Kidney epithelial cell (primary cell): ENCODE data around the gene BCLAF1. TPM values are rescaled to one million over a fixed set of nuclear protein-coding genes. Genes with fewer than 3 reads are reported as not detected.

Source experiments
- DNase-seq: peaks from one replicate; pipeline ENCODE4 v3.0.0-alpha.2; 2010; ENCODE audit warnings: low read depth
- H3K27me3 ChIP-seq: 2 replicates; pipeline ENCODE4 v1.6.0; 2011; ENCODE audit warnings: low read length; ENCODE audit not compliant: control insufficient read depth, insufficient read depth
- H3K36me3 ChIP-seq: 2 replicates; pipeline ENCODE4 v1.5.1; 2011; ENCODE audit warnings: low read length; ENCODE audit not compliant: control insufficient read depth, insufficient read depth
- H3K4me3 ChIP-seq: 2 replicates; pipeline ENCODE4 v1.5.1; 2011; ENCODE audit warnings: low read depth, mild to moderate bottlenecking, control low read depth, low read length
- total RNA-seq: library from RNA; depleted of rRNA; stranded (reverse); fragments of >200 nt; gene quantifications from 2 replicates; pipeline ENCODE4 v1.2.3, GENCODE V29; 2015
- TF ChIP-seq, protein P1 (sequence below): IDR thresholded peaks from 2 replicates; pipeline ENCODE4 v1.5.1; 2011; ENCODE audit warnings: mild to moderate bottlenecking, moderate library complexity, low read length, control low read depth, inconsistent platforms; ENCODE audit not compliant: insufficient read depth, poor library complexity, severe bottlenecking

BCLAF1 gene, protein sequence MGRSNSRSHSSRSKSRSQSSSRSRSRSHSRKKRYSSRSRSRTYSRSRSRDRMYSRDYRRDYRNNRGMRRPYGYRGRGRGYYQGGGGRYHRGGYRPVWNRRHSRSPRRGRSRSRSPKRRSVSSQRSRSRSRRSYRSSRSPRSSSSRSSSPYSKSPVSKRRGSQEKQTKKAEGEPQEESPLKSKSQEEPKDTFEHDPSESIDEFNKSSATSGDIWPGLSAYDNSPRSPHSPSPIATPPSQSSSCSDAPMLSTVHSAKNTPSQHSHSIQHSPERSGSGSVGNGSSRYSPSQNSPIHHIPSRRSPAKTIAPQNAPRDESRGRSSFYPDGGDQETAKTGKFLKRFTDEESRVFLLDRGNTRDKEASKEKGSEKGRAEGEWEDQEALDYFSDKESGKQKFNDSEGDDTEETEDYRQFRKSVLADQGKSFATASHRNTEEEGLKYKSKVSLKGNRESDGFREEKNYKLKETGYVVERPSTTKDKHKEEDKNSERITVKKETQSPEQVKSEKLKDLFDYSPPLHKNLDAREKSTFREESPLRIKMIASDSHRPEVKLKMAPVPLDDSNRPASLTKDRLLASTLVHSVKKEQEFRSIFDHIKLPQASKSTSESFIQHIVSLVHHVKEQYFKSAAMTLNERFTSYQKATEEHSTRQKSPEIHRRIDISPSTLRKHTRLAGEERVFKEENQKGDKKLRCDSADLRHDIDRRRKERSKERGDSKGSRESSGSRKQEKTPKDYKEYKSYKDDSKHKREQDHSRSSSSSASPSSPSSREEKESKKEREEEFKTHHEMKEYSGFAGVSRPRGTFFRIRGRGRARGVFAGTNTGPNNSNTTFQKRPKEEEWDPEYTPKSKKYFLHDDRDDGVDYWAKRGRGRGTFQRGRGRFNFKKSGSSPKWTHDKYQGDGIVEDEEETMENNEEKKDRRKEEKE
- total RNA-seq, result 76.1 and 97.9 TPM in 2 replicates

DNA sequence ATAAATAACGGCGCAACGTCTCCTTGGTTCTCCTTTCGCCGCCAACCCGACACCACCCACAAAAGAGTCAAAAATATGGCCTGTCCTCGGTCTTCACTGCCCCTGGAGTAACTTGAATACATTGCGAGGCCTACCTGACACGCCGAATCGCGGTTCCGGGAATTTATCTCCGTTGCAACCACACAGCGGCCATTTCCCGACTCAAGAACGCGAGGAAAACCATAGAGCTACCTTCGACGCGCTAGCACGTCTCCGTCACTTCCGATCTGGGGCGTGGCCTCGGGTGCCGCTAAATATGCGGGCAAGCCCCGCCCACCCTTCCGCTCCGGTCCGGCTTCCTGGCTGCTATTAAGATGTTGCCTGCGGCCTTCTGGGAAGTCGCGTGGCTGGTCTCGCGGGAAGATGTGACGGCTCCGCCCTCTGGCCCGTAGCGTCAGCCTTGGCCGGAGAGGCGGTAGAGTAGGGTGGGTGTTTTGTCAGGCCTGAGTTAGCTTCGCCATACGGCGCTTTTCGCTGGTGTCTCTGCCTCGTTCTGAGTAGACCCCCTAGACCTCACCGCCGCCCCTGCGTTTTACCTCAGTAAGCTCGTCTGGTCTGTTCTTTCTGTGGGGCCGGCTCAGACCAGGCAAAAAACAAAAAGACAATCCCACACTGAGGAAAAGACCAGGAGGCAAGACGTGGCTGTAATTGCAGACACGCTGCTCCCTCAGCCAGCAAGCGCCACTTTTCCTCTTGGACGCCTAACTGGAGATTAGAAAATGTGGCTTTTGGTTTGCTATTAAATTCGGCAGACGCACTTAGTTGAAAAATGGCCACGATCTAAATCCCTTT, at the start of gene BCLAF1:
Gene BCLAF1, minus strand, starts transcription at position 268 of the 831 bp plus-strand sequence. CDS start 9,980 bp downstream, outside the sequence.
- peak; percentile 94 for DNase-seq
- Histone ChIP-seq H3K27me3 (no peaks in the 10 kb centered on the region), H3K36me3 (no peaks in the 10 kb centered on the region), H3K4me3 (peak within 1 kb of the TSS; percentile 95)
- TF ChIP-seq, protein P1, sequence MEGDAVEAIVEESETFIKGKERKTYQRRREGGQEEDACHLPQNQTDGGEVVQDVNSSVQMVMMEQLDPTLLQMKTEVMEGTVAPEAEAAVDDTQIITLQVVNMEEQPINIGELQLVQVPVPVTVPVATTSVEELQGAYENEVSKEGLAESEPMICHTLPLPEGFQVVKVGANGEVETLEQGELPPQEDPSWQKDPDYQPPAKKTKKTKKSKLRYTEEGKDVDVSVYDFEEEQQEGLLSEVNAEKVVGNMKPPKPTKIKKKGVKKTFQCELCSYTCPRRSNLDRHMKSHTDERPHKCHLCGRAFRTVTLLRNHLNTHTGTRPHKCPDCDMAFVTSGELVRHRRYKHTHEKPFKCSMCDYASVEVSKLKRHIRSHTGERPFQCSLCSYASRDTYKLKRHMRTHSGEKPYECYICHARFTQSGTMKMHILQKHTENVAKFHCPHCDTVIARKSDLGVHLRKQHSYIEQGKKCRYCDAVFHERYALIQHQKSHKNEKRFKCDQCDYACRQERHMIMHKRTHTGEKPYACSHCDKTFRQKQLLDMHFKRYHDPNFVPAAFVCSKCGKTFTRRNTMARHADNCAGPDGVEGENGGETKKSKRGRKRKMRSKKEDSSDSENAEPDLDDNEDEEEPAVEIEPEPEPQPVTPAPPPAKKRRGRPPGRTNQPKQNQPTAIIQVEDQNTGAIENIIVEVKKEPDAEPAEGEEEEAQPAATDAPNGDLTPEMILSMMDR, result no peak

GRCh38 chr6:136338486-136338885, 48.8 kb upstream of the BCLAF1 start:
- Histone ChIP-seq H3K4me3 (no peak overlapping the region), H3K27me3 (no peaks in the 10 kb centered on the region), H3K36me3 (no peaks in the 10 kb centered on the region)
- DNase-seq, result no peak
- TF ChIP-seq, protein P1, result peak; percentile 10

DNA sequence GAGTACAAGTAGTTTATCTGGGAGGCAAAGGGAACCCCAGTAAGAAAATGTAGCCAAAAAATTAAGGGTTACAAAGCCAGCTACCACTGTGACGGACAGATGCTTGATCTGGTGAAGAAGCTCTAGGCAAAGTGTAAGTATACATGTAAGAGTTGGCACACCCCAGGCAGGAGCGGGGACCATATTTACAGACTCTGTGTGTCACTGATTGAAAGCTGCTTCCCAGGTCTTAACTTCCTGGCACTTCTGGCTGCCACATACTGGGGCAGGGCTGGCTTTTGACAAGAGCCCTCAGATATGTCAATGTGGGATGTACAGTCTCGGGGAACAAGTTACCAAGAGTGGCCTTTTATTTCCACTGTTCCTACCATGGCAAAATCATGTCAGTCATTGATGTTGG, 48.0 kb upstream of the BCLAF1 start:
- Histone ChIP-seq H3K4me3 (no peak overlapping the region), H3K36me3 (no peaks in the 10 kb centered on the region), H3K27me3 (peaks cover 1% of the 10 kb centered on the region)
- TF ChIP-seq, protein P1, result no peak
- no peak for DNase-seq

DNA sequence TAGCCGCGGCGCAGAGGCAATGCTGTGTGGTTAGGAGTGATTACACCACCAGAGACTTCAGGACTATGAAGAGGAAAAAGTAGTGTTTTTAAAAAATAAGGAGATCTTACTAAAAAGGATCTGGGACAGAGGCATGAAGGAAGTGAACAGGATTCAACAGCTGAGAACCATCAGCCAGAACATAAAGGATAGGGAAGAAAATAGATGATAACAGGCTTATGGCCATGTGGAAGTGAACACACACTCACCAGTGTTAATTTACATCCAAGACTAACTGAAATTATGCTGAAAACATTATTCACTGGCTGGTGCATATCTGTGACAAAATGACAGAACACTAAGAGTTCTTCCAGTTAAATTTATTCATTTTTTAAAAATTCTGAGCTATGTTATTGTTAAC, 47.5 kb upstream of the BCLAF1 start:
- H3K27me3 ChIP-seq, result peaks cover 2% of the 10 kb centered on the region
- DNase-seq, result no peak
- H3K4me3 ChIP-seq, result no peak overlapping the region
- TF ChIP-seq, protein P1, result no peak
- no peaks in the 10 kb centered on the region for H3K36me3 ChIP-seq

DNA sequence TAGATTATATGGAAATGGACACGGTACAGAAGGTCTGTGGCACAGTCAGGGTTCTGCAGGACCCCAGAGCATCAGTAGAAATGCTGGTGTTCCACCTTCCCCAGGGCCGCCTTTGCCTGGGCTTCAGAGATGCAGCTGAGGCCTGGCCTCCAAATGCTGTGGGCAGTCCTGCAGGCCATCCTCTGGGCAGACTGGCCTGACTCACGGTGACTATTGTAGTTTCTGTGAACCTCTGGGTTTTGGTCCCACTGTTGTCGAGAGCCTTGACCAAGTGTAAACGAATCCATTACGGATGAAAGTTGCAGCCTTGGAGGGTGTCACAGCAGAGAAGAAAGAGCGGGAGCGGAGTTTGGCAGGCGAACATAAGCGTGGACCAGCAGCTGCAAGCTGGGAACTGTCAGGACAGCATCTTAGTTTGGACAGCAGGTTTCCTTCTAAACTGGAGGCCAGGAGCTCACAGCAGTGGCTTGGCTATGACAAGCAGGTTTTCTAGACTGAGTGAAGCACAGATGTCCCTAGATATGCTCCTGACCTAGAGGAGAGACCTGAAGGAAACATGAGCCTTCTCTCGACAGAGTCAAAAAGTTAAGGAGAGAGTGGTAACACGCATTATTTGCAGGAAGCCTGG, 46.2 kb upstream of the BCLAF1 start:
- TF ChIP-seq, protein P1, result no peak
- DNase-seq, result no peak
- Histone ChIP-seq H3K4me3 (no peak overlapping the region), H3K27me3 (peaks cover 2% of the 10 kb centered on the region), H3K36me3 (no peaks in the 10 kb centered on the region)
